ENCODE results near the gene CAPN7.

CAPN7 gene

GRCh38 chr3:15301761-15302160 is 95.7 kb downstream of the CAPN7 start:
- no peak for DNase-seq

All from activated CD4-positive, alpha-beta T cell treated with anti-CD3 and anti-CD28 coated beads for 4 hours (primary cell).